Lower leg skin (tissue), 3 donors: Measurements from ENCODE around the gene MAP2K6.

ENCODE experiments used
- CTCF ChIP-seq, 3 donors: fragments of 450-650 bp; IDR thresholded peaks; one replicate each; pipeline ENCODE4 v1.5.1; 2016; ENCODE audit warnings: antibody characterized with exemption in 3 of 3, mild to moderate bottlenecking in 3 of 3, moderate library complexity in 2 of 3
- POLR2A ChIP-seq, 2 donors: fragments of 450-650 bp; IDR thresholded peaks; one replicate each; pipeline ENCODE4 v1.6.1; 2016 to 2017; ENCODE audit warnings: antibody characterized with exemption in 2 of 2, mild to moderate bottlenecking in 1 of 2, moderate library complexity in 1 of 2

DNA sequence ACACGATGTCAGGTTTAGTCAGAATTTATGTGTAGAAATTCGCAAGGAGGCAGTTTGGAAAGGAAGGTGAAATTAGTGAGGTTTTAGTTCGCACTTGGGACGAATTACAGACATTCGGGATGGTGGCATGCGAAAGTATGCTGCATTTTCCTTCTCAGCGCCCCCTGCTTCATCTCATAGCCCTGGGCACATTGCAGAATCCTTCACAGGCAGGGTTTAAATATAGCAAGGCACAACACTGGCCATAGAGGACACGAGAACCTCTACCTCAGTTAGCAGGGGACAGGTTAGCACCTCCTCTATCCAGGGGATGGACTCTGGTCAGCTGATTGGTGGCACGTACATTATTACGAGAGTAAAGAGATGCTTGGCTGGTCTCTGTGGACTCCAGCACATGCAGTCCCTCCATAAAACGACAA lies 47.5 kb downstream of the MAP2K6 start:
- no peak for TF ChIP-seq CTCF (IDR thresholded peaks at IDR 0.05)
- TF ChIP-seq POLR2A (IDR thresholded peaks at IDR 0.05) = no peak
